Liver (tissue), 3 donors: ENCODE measurements around the gene SERINC5.

Experiments
- FOXA2 ChIP-seq: IDR thresholded peaks from 2 replicates; pipeline ENCODE4 v1.6.1; 2016; ENCODE audit warnings: antibody characterized with exemption
- GABPA ChIP-seq, 2 donors: IDR thresholded peaks in 1 of 2; conservative IDR thresholded peaks in 1 of 2; 2 replicates each; pipeline ENCODE4 v1.6.1; 2016; ENCODE audit warnings: antibody characterized with exemption in 2 of 2, mild to moderate bottlenecking in 1 of 2, moderate library complexity in 1 of 2
- SP1 ChIP-seq: IDR thresholded peaks from 2 replicates; pipeline ENCODE4 v1.6.1; 2018; ENCODE audit warnings: antibody characterized with exemption, mild to moderate bottlenecking
- TAF1 ChIP-seq: conservative IDR thresholded peaks from 2 replicates; pipeline ENCODE4 v1.6.1; 2016; ENCODE audit warnings: antibody characterized with exemption, mild to moderate bottlenecking
- YY1 ChIP-seq: IDR thresholded peaks from 2 replicates; pipeline ENCODE4 v1.6.1; 2016; ENCODE audit warnings: antibody characterized with exemption, mild to moderate bottlenecking
- TF ChIP-seq, protein P1 (sequence below): IDR thresholded peaks from 2 replicates; pipeline ENCODE4 v1.6.1; 2016; ENCODE audit warnings: antibody characterized with exemption
- TF ChIP-seq, protein P2 (sequence below): fragments of 150-350 bp; IDR thresholded peaks from 2 replicates; pipeline ENCODE4 v1.5.1; 2017; ENCODE audit warnings: improper control_type of control experiment, low read depth, low read length; ENCODE audit not compliant: missing input control
- TF ChIP-seq, protein P3 (sequence below): IDR thresholded peaks from 2 replicates; pipeline ENCODE4 v1.6.1; 2016; ENCODE audit warnings: antibody characterized with exemption, mild to moderate bottlenecking
- donor health status: healthy.
- donor health status: healthy.

DNA sequence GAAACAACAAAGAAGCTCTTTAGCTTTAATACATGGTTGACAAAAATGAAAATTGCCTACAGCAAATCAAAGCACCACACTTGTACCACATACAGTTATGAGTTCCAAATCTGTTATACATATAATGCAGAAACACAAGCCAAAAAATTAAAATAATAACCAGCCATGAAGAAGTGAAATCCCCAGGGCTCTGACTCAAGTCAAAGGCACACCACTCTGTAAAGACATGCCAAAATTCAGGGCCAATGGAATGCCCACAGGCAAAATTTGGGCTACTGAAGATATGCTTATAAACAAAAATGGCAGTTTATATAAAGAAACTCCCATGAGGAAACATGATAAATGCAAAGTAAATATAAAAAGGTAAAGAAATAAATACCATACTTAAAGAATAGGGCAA lies 191.7 kb downstream of the SERINC5 start:
- TF ChIP-seq, protein P1, sequence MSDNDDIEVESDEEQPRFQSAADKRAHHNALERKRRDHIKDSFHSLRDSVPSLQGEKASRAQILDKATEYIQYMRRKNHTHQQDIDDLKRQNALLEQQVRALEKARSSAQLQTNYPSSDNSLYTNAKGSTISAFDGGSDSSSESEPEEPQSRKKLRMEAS: no peak
- TF ChIP-seq, protein P2, sequence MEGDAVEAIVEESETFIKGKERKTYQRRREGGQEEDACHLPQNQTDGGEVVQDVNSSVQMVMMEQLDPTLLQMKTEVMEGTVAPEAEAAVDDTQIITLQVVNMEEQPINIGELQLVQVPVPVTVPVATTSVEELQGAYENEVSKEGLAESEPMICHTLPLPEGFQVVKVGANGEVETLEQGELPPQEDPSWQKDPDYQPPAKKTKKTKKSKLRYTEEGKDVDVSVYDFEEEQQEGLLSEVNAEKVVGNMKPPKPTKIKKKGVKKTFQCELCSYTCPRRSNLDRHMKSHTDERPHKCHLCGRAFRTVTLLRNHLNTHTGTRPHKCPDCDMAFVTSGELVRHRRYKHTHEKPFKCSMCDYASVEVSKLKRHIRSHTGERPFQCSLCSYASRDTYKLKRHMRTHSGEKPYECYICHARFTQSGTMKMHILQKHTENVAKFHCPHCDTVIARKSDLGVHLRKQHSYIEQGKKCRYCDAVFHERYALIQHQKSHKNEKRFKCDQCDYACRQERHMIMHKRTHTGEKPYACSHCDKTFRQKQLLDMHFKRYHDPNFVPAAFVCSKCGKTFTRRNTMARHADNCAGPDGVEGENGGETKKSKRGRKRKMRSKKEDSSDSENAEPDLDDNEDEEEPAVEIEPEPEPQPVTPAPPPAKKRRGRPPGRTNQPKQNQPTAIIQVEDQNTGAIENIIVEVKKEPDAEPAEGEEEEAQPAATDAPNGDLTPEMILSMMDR: no peak
- TF ChIP-seq SP1 (no peak), TAF1 (no peak), GABPA (IDR thresholded peaks at IDR 0.05 in 1 of 2, conservative IDR thresholded peaks at IDR 0.05 in 1 of 2) (no peak), FOXA2 (no peak), YY1 (no peak)
- TF ChIP-seq, protein P3, sequence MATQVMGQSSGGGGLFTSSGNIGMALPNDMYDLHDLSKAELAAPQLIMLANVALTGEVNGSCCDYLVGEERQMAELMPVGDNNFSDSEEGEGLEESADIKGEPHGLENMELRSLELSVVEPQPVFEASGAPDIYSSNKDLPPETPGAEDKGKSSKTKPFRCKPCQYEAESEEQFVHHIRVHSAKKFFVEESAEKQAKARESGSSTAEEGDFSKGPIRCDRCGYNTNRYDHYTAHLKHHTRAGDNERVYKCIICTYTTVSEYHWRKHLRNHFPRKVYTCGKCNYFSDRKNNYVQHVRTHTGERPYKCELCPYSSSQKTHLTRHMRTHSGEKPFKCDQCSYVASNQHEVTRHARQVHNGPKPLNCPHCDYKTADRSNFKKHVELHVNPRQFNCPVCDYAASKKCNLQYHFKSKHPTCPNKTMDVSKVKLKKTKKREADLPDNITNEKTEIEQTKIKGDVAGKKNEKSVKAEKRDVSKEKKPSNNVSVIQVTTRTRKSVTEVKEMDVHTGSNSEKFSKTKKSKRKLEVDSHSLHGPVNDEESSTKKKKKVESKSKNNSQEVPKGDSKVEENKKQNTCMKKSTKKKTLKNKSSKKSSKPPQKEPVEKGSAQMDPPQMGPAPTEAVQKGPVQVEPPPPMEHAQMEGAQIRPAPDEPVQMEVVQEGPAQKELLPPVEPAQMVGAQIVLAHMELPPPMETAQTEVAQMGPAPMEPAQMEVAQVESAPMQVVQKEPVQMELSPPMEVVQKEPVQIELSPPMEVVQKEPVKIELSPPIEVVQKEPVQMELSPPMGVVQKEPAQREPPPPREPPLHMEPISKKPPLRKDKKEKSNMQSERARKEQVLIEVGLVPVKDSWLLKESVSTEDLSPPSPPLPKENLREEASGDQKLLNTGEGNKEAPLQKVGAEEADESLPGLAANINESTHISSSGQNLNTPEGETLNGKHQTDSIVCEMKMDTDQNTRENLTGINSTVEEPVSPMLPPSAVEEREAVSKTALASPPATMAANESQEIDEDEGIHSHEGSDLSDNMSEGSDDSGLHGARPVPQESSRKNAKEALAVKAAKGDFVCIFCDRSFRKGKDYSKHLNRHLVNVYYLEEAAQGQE: no peak
